Renal pelvis (tissue), 4 donors: Measurements from ENCODE around the gene IDI1. TPM values are rescaled to one million over a fixed set of nuclear protein-coding genes. Genes with fewer than 3 reads are reported as not detected.
"Not testable (repeated sequence)": the region's sequence is repeated elsewhere in the genome, so short reads cannot be mapped to it uniquely, and the experiment has no call there.

Experiments
- DNase-seq: peaks from one replicate; pipeline ENCODE4 v3.0.0-alpha.2; 2013
- polyA plus RNA-seq, 3 donors: library from polyadenylated mRNA; unstranded; fragments of 120-200 nt; gene quantifications; one replicate each; pipeline ENCODE4 v1.2.1, GENCODE V29; 2013; ENCODE audit not compliant: insufficient read length in 3 of 3

Gene IDI1
- polyA plus RNA-seq, 3 donors, result 61.1 to 70.5 (median 64.0) TPM

DNA sequence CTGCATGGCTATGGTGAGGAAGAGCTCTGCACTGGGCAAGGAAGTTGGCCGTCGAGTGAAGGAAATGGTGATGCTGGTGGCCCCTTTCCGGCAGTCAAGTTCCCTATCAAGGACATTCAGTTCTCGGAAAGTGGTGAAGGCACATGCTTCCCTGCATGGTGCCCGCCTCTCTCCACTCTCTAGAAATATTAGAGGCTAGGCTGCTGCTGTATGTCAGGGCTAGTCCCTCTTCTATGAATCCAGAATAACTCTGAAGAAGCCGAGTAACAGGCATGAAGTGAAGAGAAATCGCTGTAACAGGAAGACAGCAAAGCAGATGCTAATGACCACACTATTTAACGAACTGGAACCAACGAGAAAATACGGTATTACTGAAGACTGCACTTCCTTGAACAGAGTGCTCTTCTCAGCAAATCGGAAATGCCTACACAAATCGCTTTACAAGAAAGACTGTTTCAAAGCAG, 5.4 kb downstream of the IDI1 start:
- no peak for DNase-seq

GRCh38 chr10:1041514-1041913, 7.4 kb downstream of the IDI1 start:
- DNase-seq, result no peak

DNA sequence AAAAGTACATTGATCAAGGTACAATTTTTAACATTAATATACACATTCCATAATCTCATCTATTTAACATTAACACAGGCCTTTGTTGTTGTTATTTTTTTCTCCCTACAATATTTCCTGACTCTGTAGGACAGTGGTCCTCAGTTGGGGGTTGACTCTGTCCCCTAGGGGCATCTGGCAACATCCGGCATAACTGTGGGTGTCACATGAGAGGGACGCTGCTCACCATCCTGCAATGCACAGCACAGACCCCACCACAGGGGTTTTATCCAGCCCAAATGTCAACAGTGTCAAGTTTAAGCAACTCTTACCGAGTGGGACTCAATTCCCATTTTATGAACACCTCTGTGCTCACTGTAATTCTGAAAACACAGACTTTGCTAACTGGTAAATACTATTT, 8.8 kb downstream of the IDI1 start:
- DNase-seq, result no peak

GRCh38 chr10:1038769-1039168, 10.2 kb downstream of the IDI1 start:
- DNase-seq, result not testable (repeated sequence)

- DNase-seq, result no peak
These were observed 11.8 kb downstream of the IDI1 start for GRCh38 chr10:1037098-1037497.

DNA sequence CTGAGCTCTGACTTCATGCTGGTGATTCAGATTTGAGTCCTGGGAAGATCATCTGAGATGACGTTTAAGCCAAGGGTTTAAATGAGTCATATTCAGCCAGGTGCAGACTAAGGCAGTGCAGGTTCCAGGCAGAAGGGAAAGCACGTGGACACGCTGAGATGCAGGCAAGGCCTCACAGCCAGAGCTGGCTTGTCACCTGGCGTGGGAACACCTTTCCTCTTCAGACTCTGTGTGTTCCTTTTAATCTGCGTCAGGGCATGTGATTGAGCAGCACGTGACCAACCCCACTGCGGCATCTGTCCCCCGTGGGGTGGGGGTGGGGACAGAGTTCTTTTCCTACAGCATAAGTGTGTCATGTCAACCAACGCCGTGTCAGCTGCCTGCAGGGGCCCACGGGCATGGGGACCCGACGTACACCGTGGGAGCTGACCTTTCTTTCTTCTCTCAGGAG, 12.6 kb downstream of the IDI1 start:
- DNase-seq, result no peak

DNA sequence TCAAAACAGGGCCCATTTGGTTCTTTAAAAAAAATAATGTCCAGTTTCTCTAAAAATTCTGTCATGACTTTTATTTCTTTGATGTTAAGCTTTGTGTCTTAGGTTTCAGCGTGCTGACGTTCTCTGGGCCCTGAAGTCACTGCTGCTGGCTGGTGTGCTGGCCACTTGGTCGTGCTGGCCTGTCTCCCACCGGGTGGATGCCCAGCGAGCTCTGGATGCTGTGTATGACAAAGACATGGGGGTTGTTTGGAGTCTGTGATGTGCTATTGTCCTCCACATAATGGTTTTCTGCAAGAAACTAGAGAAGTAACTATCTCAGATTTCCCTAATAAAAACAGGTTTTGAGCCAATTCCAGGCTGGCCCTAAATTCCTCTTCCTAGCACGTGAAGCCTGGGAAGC, 13.7 kb downstream of the IDI1 start:
- DNase-seq, result no peak

- no peak for DNase-seq
These were observed 14.2 kb downstream of the IDI1 start for GRCh38 chr10:1034758-1035157.

DNA sequence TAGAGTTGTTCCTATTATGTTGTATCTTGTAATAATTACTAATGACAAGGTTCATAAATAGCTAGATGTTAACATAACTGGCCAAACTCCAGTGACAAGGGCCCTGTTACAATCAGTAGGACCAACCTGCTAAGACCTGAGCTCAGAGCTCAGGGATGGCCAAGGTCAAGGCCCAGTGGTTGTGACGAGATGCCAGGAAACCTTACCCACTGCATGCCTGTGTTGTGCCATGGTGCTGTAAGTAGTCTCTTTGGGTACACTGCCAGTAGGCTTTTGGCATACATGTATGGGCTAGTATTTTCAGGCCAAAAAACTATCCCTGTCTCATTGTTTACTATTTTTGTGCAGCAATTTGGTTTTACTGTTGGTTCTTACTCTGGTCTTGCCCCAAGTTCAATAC, 15.3 kb downstream of the IDI1 start:
- DNase-seq, result no peak

DNA sequence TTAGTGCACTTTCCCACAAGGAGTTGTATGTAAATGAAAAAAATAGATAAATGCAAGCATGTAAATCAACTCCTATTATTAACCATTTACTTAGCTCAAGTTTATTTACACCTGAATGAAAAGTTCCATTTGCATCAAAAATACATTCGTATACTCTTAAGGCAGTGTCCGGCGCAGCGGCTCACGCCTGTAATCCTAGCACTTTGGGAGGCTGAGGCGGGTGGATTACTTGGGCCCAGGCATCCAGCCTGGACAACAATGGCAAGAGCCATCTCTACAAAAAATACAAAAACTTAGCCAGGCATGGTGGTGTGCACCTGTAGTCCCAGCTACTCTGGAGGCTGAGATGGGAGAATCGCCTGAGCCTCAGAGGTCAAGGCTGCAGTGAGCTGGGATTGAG, 19.1 kb downstream of the IDI1 start:
- no peak for DNase-seq

DNA sequence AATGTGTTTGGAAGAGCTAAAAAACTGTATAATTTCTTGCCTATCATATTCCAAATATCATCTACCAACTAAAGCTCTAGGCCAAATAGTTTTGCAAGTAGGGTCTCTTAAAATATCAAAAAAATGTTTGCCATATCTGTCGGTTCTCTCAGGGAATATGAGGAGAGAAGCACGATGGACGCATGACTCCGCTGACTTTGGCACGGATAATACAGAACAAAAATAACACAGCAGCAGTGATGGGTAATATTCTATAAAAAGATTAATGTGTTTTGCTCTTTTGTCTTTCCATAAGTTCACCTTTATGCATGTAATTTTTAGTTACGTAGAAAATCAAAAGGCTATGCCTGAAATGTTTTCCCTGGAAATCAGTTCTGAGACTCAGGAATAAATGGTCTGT, 22.3 kb downstream of the IDI1 start:
- no peak for DNase-seq

GRCh38 chr10:1025683-1026082, 23.2 kb downstream of the IDI1 start, which contains the start of gene IDI2:
Gene IDI2, minus strand, starts transcription at chr10:1025859. Its CDS starts 1,136 bp downstream, at chr10:1024723.
- DNase-seq, result no peak

DNA sequence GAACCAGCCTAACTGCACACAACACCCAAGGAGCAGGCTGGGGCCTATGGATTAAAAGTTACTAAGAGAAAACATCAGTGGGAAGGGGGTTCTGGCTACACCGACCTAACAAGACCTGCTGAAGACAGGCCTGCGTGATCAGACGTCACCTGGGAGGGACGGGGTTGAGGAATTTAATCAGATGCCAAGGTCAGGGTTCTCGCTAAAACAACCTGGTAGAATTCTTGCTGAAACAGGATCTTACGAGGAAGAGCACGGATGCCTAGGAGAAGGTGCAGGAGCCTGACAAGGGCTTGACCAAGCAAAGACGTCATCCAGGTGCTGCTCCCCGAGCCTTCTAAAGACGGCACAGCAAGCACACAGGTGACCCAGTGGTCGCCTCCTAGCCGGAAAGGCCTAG, 24.8 kb downstream of the IDI1 start:
- DNase-seq, result no peak

DNA sequence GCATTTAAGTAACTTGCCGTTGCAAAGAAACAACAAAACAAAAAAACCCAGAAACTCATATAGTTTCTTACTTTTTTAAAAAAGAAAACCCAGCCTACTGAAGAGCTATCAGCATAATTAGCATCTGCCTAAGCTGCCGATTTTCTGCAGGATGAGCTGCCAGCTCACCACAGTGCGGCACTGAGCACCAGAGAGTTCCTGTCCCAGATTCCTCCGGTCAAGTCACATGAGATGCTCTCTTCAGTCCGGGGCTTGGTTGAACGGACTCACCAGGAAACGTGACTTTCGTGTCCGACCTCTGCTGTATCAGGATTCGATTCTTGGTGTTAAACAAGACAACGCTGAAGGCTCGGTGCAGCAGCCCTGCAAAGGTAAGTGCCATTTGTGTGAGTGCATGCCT, 26.5 kb downstream of the IDI1 start:
- no peak for DNase-seq

DNA sequence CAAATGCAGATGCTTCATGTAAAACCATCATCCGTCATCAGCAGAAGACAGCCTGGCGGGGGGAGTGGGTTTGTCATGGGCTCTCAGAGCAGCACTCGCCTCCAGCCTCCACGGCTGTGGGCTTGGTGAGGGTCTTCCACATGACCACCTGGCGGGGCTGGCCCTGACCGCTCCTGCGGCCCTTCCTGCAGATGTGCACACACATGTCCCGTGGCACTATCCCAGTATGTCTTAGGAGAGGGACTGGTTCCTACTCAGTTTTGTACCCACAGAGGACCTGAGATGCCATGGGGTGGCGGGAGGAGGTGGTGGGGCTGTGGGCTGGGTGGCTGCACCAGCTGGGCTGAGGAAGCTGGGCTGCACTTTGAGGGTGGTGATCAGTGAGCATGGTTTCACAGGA, 28.0 kb downstream of the IDI1 start:
- no peak for DNase-seq

DNA sequence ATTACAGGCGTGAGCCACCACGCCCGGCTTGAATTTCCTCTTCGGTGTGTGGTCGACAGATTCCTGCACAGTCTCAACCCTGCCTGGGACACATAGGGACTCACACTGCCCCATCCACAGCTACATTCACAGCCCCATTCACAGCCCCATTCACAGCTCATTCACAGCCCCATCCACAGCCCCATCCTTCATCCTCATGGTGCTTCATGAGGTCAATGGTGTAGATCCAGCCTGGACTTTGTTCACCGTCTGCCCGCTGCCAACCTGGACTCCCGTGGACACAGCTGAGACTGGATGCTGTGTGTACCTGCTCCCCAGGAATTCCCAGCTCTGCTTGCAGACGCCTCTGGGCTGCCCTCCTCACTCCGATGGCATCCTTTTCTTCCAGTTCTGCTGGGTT, 28.5 kb downstream of the IDI1 start:
- no peak for DNase-seq

DNA sequence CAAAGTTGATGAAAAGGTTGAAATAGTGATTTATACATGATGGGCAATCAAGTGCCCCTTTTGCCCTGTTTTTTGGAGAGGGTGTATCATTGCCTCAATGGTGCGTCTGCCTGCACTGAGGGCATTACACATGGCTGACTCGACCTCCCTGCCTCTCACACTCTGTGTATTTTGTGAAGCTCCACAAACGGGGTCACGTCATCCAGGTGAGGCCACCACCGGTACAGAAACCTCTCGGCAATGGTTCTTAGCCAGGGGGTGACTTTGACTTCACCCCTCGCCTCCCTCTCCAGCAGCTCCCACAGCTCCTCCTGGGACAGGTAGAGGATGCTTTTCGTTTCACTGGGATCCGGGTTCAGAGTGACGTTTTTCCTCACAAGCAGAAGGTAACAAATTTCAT, 29.6 kb downstream of the IDI1 start:
- DNase-seq, result no peak

- DNase-seq, result no peak
These were observed 33.2 kb downstream of the IDI1 start for GRCh38 chr10:1015688-1016087.

GRCh38 chr10:1011696-1012095, 37.2 kb downstream of the IDI1 start:
- no peak for DNase-seq

DNA sequence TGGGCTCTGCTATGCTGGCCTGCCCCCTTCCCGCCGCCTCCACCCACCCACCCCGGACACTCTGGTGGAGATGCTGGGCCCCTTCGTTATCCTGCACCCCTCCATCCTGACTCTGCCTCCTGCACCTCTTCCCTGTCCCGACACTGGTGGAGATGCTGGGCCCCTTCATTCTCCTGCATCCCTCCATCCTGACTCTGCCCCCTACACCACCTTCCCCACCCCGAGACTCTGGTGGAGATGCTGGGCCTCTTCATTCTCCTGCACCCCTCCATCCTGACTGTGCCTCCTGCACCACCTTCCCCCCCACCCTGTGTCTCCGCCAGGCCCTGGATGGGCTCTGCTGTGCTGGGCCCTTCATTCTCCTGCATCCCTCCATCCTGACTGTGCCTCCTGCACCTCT, 38.2 kb downstream of the IDI1 start:
- DNase-seq, result no peak

DNA sequence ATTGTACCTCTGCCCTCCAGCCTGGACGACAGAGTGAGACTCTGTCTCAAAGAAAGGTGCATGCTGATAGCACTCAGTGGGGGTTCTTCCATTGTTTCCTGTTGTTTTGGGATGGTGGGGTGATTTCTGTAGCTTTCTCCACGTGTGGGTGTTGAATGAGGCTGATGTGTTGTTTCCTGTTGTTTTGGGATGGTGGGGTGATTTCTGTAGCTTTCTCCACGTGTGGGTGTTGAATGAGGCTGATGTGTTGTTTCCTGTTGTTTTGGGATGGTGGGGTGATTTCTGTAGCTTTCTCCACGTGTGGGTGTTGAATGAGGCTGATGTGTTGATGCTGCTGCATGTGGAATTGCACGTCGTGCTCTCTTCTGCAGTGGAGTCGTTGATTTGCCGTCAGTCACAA, 39.0 kb downstream of the IDI1 start:
- not testable (repeated sequence) for DNase-seq

DNA sequence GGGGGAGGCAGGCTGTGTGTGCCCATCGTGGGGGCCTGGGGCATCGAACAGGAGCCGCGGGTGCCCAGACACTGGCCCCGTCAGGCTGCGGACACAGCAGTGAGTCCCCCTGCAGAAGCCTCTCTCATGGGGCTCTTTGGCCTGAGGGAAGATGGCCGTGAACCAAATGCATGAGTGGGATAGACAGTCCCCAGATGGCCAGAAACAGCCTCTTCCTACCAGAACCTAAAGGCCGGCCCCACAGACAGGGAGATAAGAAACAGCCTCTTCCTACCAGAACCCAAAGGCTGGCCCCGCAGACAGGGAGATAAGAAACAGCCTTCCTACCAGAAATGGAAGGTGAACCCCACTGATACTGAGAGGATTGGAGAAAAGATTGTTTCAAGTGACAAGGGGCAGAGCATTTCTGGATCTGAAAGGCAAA, 39.8 kb downstream of the IDI1 start:
- DNase-seq, result no peak

DNA sequence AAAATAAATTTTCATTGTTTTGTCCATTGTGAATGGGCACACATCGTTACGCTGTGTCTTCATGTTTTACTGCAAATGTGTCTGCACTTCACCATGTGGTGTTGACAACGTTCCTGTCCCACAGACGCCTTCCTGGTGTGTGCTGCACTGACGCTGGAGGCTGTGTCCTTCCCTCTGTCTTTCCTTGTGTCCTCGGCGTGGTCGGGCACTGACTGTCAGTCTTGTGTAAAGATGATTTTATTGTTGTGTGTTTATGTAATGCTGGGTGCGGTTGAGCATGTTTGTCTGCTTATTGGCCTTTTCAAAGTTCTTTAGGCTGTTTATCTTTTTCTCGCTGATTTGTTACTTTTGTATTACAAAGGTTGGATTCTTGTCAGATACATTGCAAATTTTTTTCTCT, 41.3 kb downstream of the IDI1 start:
- DNase-seq, result no peak

DNA sequence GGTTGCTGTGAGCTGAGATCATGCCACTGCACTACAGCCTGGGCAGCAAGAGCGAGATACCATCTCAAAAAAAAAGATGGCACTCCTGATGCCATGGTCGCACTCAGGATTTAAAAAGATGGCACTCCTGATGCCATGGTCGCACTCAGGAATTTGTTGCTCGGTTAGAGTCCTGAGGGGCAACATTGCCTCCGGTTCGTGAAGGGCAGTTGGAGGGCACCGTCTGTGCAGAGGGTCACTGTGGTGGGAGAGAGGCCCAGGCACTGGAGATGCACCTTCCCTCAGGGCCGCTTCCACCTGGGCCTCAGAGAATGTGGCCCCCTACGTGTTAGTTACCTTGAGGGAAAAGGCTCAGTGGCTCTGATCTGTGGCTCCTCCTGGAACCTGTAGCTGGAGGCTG, 42.3 kb downstream of the IDI1 start:
- no peak for DNase-seq
